H1 (cell line): ENCODE measurements around the gene KRTAP4-9. TPM values are rescaled to one million over a fixed set of nuclear protein-coding genes. Genes with fewer than 3 reads are reported as not detected.
"Not testable (repeated sequence)": the region's sequence is repeated elsewhere in the genome, so short reads cannot be mapped to it uniquely, and the experiment has no call there.

Source experiments
- CTCF ChIA-PET: fragments of 300-600 bp; sonication (Branson Sonifier 250); formaldehyde crosslinking; loops from one replicate; lab custom pipeline; 2021; ENCODE audit not compliant: partially characterized antibody; lab: Charles Lee
- POLR2A ChIA-PET: fragments of 300-600 bp; sonication (Branson Sonifier 250); formaldehyde crosslinking; loops from one replicate; lab custom pipeline; 2021; ENCODE audit warnings: inconsistent platforms; ENCODE audit not compliant: partially characterized antibody; lab: Charles Lee
- DNase-seq, 2 experiments: peaks; one replicate each; pipeline versions ENCODE4 v3.0.0 to v3.0.0-alpha.2; 2010 to 2022; ENCODE audit warnings: low spot score in 2 of 2, low read depth in 1 of 2, mixed read lengths in 1 of 2
- FAIRE-seq: peaks from 2 replicates; lab custom pipeline; 2011; peaks lifted over from hg19 to GRCh38; lab: Jason Lieb, UNC
- H2AFZ ChIP-seq: 2 replicates; pipeline ENCODE4 v1.8.1; 2012; ENCODE audit warnings: low read length, inconsistent platforms
- H2AK5ac ChIP-seq: 2 replicates; pipeline ENCODE4 v1.6.1; 2013; ENCODE audit warnings: low read depth, low read length
- H2BK120ac ChIP-seq: replicated peaks from 2 replicates; pipeline ENCODE3; 2013; ENCODE audit warnings: low read depth, low read length, inconsistent platforms
- H2BK12ac ChIP-seq: 2 replicates; pipeline ENCODE4 v1.6.1; 2013; ENCODE audit warnings: low read depth, low read length
- H2BK15ac ChIP-seq: 2 replicates; pipeline ENCODE4 v1.6.1; 2013; ENCODE audit warnings: low read length
- H2BK20ac ChIP-seq: 2 replicates; pipeline ENCODE4 v1.6.1; 2013; ENCODE audit warnings: low read length
- H2BK5ac ChIP-seq: 2 replicates; pipeline ENCODE4 v1.6.1; 2013; ENCODE audit warnings: low read depth, low read length
- H3K14ac ChIP-seq: 2 replicates; pipeline ENCODE4 v1.6.1; 2013; ENCODE audit warnings: inconsistent platforms; ENCODE audit not compliant: insufficient read length
- H3K18ac ChIP-seq: 2 replicates; pipeline ENCODE4 v1.6.1; 2013; ENCODE audit warnings: low read length; ENCODE audit errors: extremely low read depth
- H3K23ac ChIP-seq: 2 replicates; pipeline ENCODE4 v1.6.1; 2013; ENCODE audit warnings: inconsistent platforms; ENCODE audit not compliant: insufficient read length
- H3K23me2 ChIP-seq: 2 replicates; pipeline ENCODE4 v1.6.1; 2013; ENCODE audit warnings: low read depth, low read length
- H3K27ac ChIP-seq: 2 replicates; pipeline ENCODE4 v1.6.1; 2011; ENCODE audit warnings: low read depth, low read length, inconsistent platforms
- H3K27me3 ChIP-seq, 4 experiments: replicated peaks in 1 of 4; 1 replicate in 1 of 4; 2 replicates in 3 of 4; pipeline versions ENCODE4 v1.6.1 to v1.8.1; 2011 to 2013; ENCODE audit warnings: low read length in 3 of 4, mild to moderate bottlenecking in 3 of 4, inconsistent platforms in 2 of 4, mixed read lengths in 2 of 4, moderate library complexity in 1 of 4; ENCODE audit not compliant: control insufficient read depth in 3 of 4, insufficient read depth in 3 of 4; ENCODE audit errors: extremely low read depth in 1 of 4
- H3K36me3 ChIP-seq, 4 experiments: 2 replicates each; pipeline versions ENCODE4 v1.6.1 to v1.8.1; 2011 to 2013; ENCODE audit warnings: mild to moderate bottlenecking in 4 of 4, low read length in 3 of 4, moderate library complexity in 2 of 4, control low read depth in 1 of 4, inconsistent platforms in 1 of 4; ENCODE audit not compliant: insufficient read depth in 4 of 4, control insufficient read depth in 2 of 4
- H3K4ac ChIP-seq: replicated peaks from 2 replicates; pipeline ENCODE3; 2013; ENCODE audit warnings: low read length, low read depth, mixed read lengths, inconsistent platforms; ENCODE audit not compliant: insufficient read length
- H3K4me1 ChIP-seq, 4 experiments: replicated peaks in 1 of 4; 1 replicate in 1 of 4; 2 replicates in 3 of 4; pipeline versions ENCODE4 v1.6.1 to v1.8.1; 2011 to 2013; ENCODE audit warnings: low read length in 3 of 4, inconsistent platforms in 2 of 4, mixed read lengths in 1 of 4; ENCODE audit not compliant: insufficient read depth in 4 of 4, control insufficient read depth in 3 of 4
- H3K4me2 ChIP-seq, 2 experiments: 2 replicates each; pipeline versions ENCODE4 v1.6.1 to v1.8.1; 2011 to 2013; ENCODE audit warnings: low read depth in 2 of 2, low read length in 2 of 2, control low read depth in 1 of 2, inconsistent platforms in 1 of 2, mild to moderate bottlenecking in 1 of 2; ENCODE audit not compliant: insufficient read depth in 1 of 2
- H3K4me3 ChIP-seq, 4 experiments: fragments of 200-600, 300-600 bp in 1 of 4; sonication (generic), shearing (Covaris generic), sonication (Bioruptor Twin) in 1 of 4; 2 replicates each; pipeline versions ENCODE4 v1.5.1 to v1.8.1; 2011 to 2016; ENCODE audit warnings: low read length in 4 of 4, low read depth in 3 of 4, control low read depth in 2 of 4, inconsistent platforms in 2 of 4, mild to moderate bottlenecking in 2 of 4, mixed read lengths in 1 of 4, moderate library complexity in 1 of 4; ENCODE audit not compliant: insufficient read depth in 2 of 4; ENCODE audit errors: extremely low read depth in 1 of 4
- H3K56ac ChIP-seq: replicated peaks from 2 replicates; pipeline ENCODE3; 2013; ENCODE audit warnings: low read depth, mild to moderate bottlenecking, mixed read lengths, low read length, inconsistent platforms; ENCODE audit not compliant: insufficient read length
- H3K79me1 ChIP-seq: 2 replicates; pipeline ENCODE4 v1.6.1; 2013; ENCODE audit warnings: low read depth, low read length, control low read depth
- H3K79me2 ChIP-seq, 2 experiments: 2 replicates each; pipeline versions ENCODE4 v1.6.1 to v1.8.1; 2012 to 2013; ENCODE audit warnings: low read length in 2 of 2, mild to moderate bottlenecking in 2 of 2, inconsistent platforms in 1 of 2; ENCODE audit not compliant: insufficient read depth in 2 of 2, control insufficient read depth in 1 of 2
- H3K9ac ChIP-seq, 4 experiments: replicated peaks in 1 of 4; 1 replicate in 1 of 4; 2 replicates in 3 of 4; pipeline versions ENCODE4 v1.6.1 to v1.8.1; 2011 to 2013; ENCODE audit warnings: low read depth in 3 of 4, low read length in 3 of 4, control low read depth in 2 of 4, mild to moderate bottlenecking in 2 of 4, moderate library complexity in 2 of 4, inconsistent platforms in 1 of 4; ENCODE audit errors: extremely low read depth in 1 of 4
- H3K9me3 ChIP-seq, 2 experiments: 2 replicates each; pipeline versions ENCODE4 v1.6.1 to v1.8.1; 2012 to 2013; ENCODE audit warnings: mild to moderate bottlenecking in 2 of 2, moderate library complexity in 2 of 2, control low read depth in 1 of 2, inconsistent platforms in 1 of 2, low read depth in 1 of 2, low read length in 1 of 2, mixed read lengths in 1 of 2; ENCODE audit not compliant: insufficient read depth in 2 of 2
- H4K20me1 ChIP-seq, 2 experiments: replicated peaks in 1 of 2; 2 replicates each; pipeline versions ENCODE3 to v1.8.1; 2011 to 2013; ENCODE audit warnings: inconsistent platforms in 2 of 2, low read length in 2 of 2, mild to moderate bottlenecking in 1 of 2; ENCODE audit not compliant: insufficient read depth in 2 of 2, control insufficient read depth in 1 of 2
- H4K5ac ChIP-seq: 2 replicates; pipeline ENCODE4 v1.6.1; 2013; ENCODE audit warnings: low read length, low read depth, mixed read lengths, inconsistent platforms; ENCODE audit not compliant: insufficient read length
- H4K8ac ChIP-seq: 2 replicates; pipeline ENCODE4 v1.8.0; 2013; ENCODE audit warnings: mild to moderate bottlenecking, moderate library complexity, low read length, inconsistent platforms; ENCODE audit not compliant: insufficient read depth; ENCODE audit errors: extremely low read depth
- H4K91ac ChIP-seq: replicated peaks from 2 replicates; pipeline ENCODE3; 2013; ENCODE audit warnings: low read length, mixed read lengths, inconsistent platforms; ENCODE audit not compliant: insufficient read length
- WGBS, 2 experiments: shearing (Covaris generic) in 1 of 2; methylation state at CpG; one replicate each; pipeline versions ENCODE4 v1.1.6 to v1.1.7; 2013 to 2015; ENCODE audit warnings: low lambda C conversion rate in 2 of 2, mixed read lengths in 2 of 2, inconsistent platforms in 1 of 2, low coverage in 1 of 2, missing lambda C conversion rate in 1 of 2; ENCODE audit not compliant: insufficient replicate concordance in 2 of 2, insufficient coverage in 1 of 2, insufficient read length in 1 of 2; ENCODE audit errors: extremely low coverage in 1 of 2, missing lambda C conversion rate in 1 of 2; 5-methylcytosine and 5-hydroxymethylcytosine counted together
- polyA plus RNA-seq, 7 experiments: library from polyadenylated mRNA; depleted of rRNA in 3 of 7; stranded (reverse) in 5 of 7; unstranded in 2 of 7; fragments of >200 nt in 5 of 7; fragments of 200-250 nt in 2 of 7; gene quantifications; 1 replicate in 5 of 7; 2 replicates in 1 of 7; 4 replicates in 1 of 7; pipeline versions ENCODE4 v1.2.1 to v1.2.3, GENCODE V29; 2011 to 2013; ENCODE audit warnings: missing spikeins in 2 of 7, mixed read lengths in 2 of 7
- total RNA-seq: library from RNA; stranded (reverse); fragmentation: NEBNext Ultra II Directional; extraction: Animal tissue kit (Norgen Biotek cat#: 25700); gene quantifications from 2 replicates; pipeline ENCODE4 v1.2.1, GENCODE V29; 2021

The KRTAP4-9 gene
- total and polyA plus RNA-seq, 2 of the 8 experiments (the other 6 are each of a cell fraction or from before 2014, with no cell fraction given), result not detected

DNA sequence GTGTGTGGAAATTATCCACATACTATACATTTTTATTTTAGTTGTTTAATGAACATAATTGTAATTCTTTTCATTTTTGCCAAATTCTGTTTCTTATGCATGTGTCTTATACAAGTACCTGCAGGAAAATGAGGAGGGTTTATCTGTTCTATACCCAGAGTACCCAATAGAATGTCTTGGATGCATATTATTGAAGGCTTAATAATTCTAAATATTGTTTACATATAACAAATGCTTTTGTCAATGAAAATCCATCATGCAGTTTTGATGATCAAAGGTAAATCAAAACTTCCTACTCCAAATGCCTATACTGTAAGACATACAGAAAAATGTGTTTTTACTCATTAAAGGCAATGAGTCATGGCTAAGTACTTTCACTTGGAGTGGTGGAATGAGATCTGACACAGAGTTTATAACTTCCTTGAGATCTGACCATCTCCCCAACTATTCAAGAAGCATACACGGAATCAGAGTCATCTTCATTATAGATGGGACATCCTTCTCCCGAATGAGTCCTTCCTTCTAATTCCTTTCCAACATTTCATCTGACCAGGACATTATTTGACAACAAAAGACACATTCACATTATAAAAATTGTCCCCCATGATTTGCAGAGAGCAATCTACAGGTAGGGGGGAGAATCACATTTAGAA, 677 bp upstream of the KRTAP4-9 start:
- H3K9ac ChIP-seq, FAIRE-seq, H2BK5ac ChIP-seq, H2BK15ac ChIP-seq, H3K79me1 ChIP-seq, H3K4me3 ChIP-seq, H4K91ac ChIP-seq, H2AK5ac ChIP-seq, H4K8ac ChIP-seq, H3K79me2 ChIP-seq, H3K27ac ChIP-seq, H2BK12ac ChIP-seq, H2BK20ac ChIP-seq, DNase-seq, H4K20me1 ChIP-seq, CTCF ChIA-PET, H3K18ac ChIP-seq, H3K23ac ChIP-seq, H3K56ac ChIP-seq, H3K4me1 ChIP-seq, H3K14ac ChIP-seq, H3K36me3 ChIP-seq, H3K9me3 ChIP-seq, H3K23me2 ChIP-seq, H2BK120ac ChIP-seq, H3K4me2 ChIP-seq, H2AFZ ChIP-seq, H3K27me3 ChIP-seq, H3K4ac ChIP-seq, H4K5ac ChIP-seq, POLR2A ChIA-PET: not testable (repeated sequence)
- 93% methylated on average over 2 of the region's 2 CpGs; no CpG with 5 or more reads in 1 of the 2 experiments for WGBS, 2 experiments
